T-helper 1 cell treated with Interleukin-12 subunit alpha and Interleukin-12 subunit beta and Interleukin-4 antibody, amounts not matched to agents 30 ng/mL and 1 ng/mL, for 36 hours (primary cell): Measurements from ENCODE around the gene MGAT5. TPM values are rescaled to one million over a fixed set of nuclear protein-coding genes. Genes with fewer than 3 reads are reported as not detected.

Source experiments
- intact Hi-C: fragments of 100-400 bp; cut with micrococcal nuclease; formaldehyde crosslinking; loops from one replicate; pipeline ENCODE4 v1.15.1; 2024
- total RNA-seq: library from RNA; stranded (reverse); gene quantifications from 2 replicates; pipeline ENCODE4 v1.2.3, GENCODE V29; 2022

Gene MGAT5
- total RNA-seq, 1 donor from 2014 or later, result 39.6 TPM

GRCh38 chr2:134324947-134325346, 71.1 kb downstream of the MGAT5 start:
- intact Hi-C loops, result loop anchor here (1.0 to 2.0 kb wide), 3 partner anchors 35 to 87 kb away; no protein-coding TSS in a partner anchor

- intact Hi-C loops, result loop anchor here (1.0 to 2.0 kb wide), 3 partner anchors 35 to 87 kb away; no protein-coding TSS in a partner anchor
These were observed 71.8 kb downstream of the MGAT5 start for GRCh38 chr2:134325696-134326095.

- intact Hi-C loops, result no loop called here
These were observed 73.5 kb downstream of the MGAT5 start for GRCh38 chr2:134327367-134327766.

- intact Hi-C loops, result no loop called here
These were observed 77.2 kb downstream of the MGAT5 start for GRCh38 chr2:134331081-134331480.

- intact Hi-C loops, result no loop called here
These were observed 79.8 kb downstream of the MGAT5 start for GRCh38 chr2:134333646-134334189.

- intact Hi-C loops, result no loop called here
These were observed 80.9 kb downstream of the MGAT5 start for GRCh38 chr2:134334542-134335353.

GRCh38 chr2:134335601-134336000, 81.7 kb downstream of the MGAT5 start:
- intact Hi-C loops, result no loop called here

- intact Hi-C loops, result no loop called here
These were observed 82.5 kb downstream of the MGAT5 start for GRCh38 chr2:134336352-134336751.

- intact Hi-C loops, result no loop called here
These were observed 83.0 kb downstream of the MGAT5 start for GRCh38 chr2:134336921-134337320.

GRCh38 chr2:134337631-134338030, 83.8 kb downstream of the MGAT5 start:
- intact Hi-C loops, result no loop called here

- intact Hi-C loops, result no loop called here
These were observed 84.3 kb downstream of the MGAT5 start for GRCh38 chr2:134338208-134338607.

GRCh38 chr2:134341476-134341875, 87.6 kb downstream of the MGAT5 start:
- intact Hi-C loops, result loop anchor here (10.0 kb wide), 1 partner anchor 793 kb away; no protein-coding TSS in a partner anchor

- intact Hi-C loops, result loop anchor here (5.0 to 10.0 kb wide), 2 partner anchors 67 to 790 kb away; no protein-coding TSS in a partner anchor
These were observed 91.3 kb downstream of the MGAT5 start for GRCh38 chr2:134344954-134345697.

- intact Hi-C loops, result loop anchor here (5.0 to 10.0 kb wide), 2 partner anchors 66 to 789 kb away; no protein-coding TSS in a partner anchor
These were observed 92.3 kb downstream of the MGAT5 start for GRCh38 chr2:134346141-134346540.

GRCh38 chr2:134347756-134348155, 93.9 kb downstream of the MGAT5 start:
- intact Hi-C loops, result loop anchor here (5.0 to 10.0 kb wide), 2 partner anchors 65 to 787 kb away; no protein-coding TSS in a partner anchor

- intact Hi-C loops, result loop anchor here (5.0 to 10.0 kb wide), 2 partner anchors 64 to 787 kb away; no protein-coding TSS in a partner anchor
These were observed 94.4 kb downstream of the MGAT5 start for GRCh38 chr2:134348239-134348638.

GRCh38 chr2:134348760-134349159, 94.9 kb downstream of the MGAT5 start:
- intact Hi-C loops, result loop anchor here (5.0 to 10.0 kb wide), 2 partner anchors 64 to 786 kb away; no protein-coding TSS in a partner anchor

- intact Hi-C loops, result no loop called here
These were observed 97.1 kb downstream of the MGAT5 start for GRCh38 chr2:134351016-134351415.

GRCh38 chr2:134351899-134352298, 98.0 kb downstream of the MGAT5 start:
- intact Hi-C loops, result no loop called here

GRCh38 chr2:134352844-134353243, 99.0 kb downstream of the MGAT5 start:
- intact Hi-C loops, result no loop called here

- intact Hi-C loops, result no loop called here
These were observed 100.7 kb downstream of the MGAT5 start for GRCh38 chr2:134354611-134355010.

- intact Hi-C loops, result no loop called here
These were observed 103.9 kb downstream of the MGAT5 start for GRCh38 chr2:134357814-134358213.
